HCT116 (cell line): ENCODE results near the gene APBA1. TPM values are rescaled to one million over a fixed set of nuclear protein-coding genes. Genes with fewer than 3 reads are reported as not detected.

ENCODE experiments used
- ATAC-seq: fragments of 200-7000 bp; cut with Tn5 transposase; 2 replicates; pipeline ENCODE4 v1.9.1; 2020; ENCODE audit warnings: mild to moderate bottlenecking, moderate library complexity
- BruUV-seq: library from RNA; stranded (reverse); fragments of 400-500 nt; replicated peaks from 2 replicates; lab custom pipeline; 2021; lab: Mats Ljungman, UMichigan
- CTCF ChIA-PET: fragments of 300-600 bp; sonication (Branson Sonifier 250); formaldehyde crosslinking; loops from one replicate; lab custom pipeline; 2021; ENCODE audit warnings: antibody characterized with exemption; lab: Charles Lee
- POLR2A ChIA-PET: fragments of 300-600, 350-600 bp; sonication (Branson Sonifier 250); formaldehyde crosslinking; loops from one replicate; lab custom pipeline; 2021; ENCODE audit warnings: antibody characterized with exemption; lab: Charles Lee
- RAD21 ChIA-PET, 2 experiments: fragments of 300-600 bp; sonication (Branson Sonifier 250); formaldehyde crosslinking; loops; one replicate each; lab custom pipeline; 2023; ENCODE audit warnings: low total read pairs in 2 of 2; ENCODE audit not compliant: uncharacterized antibody in 2 of 2, unreplicated experiment in 2 of 2, low non-redundant PET in 1 of 2; lab: Charles Lee
- DNase-seq: peaks from one replicate; pipeline ENCODE4 v3.0.0-alpha.2; 2010; ENCODE audit warnings: low read depth, low spot score
- H2AFZ ChIP-seq: fragments of 200-600 bp; shearing (Covaris generic), sonication (generic); 2 replicates; pipeline ENCODE4 v1.6.1; 2017; ENCODE audit warnings: low read depth, mixed run types, mixed read lengths, antibody characterized with exemption, low read length; ENCODE audit not compliant: poor library complexity, severe bottlenecking
- H3K27ac ChIP-seq: 2 replicates; pipeline ENCODE4 v1.5.1; 2012; ENCODE audit warnings: low read depth, low read length
- H3K27me3 ChIP-seq: fragments of 200-600 bp; sonication (generic); 2 replicates; pipeline ENCODE4 v1.6.1; 2016; ENCODE audit warnings: mixed run types, low read length, mixed read lengths; ENCODE audit not compliant: insufficient read depth
- H3K36me3 ChIP-seq, 2 experiments: fragments of 200-500 bp in 1 of 2; fragments of 200-600 bp in 1 of 2; sonication (Bioruptor generic) in 1 of 2; sonication (generic) in 1 of 2; 2 replicates each; pipeline versions ENCODE4 v1.5.1 to v1.6.1; 2014 to 2016; ENCODE audit warnings: low read length in 2 of 2, inconsistent platforms in 1 of 2, mixed read lengths in 1 of 2, mixed run types in 1 of 2; ENCODE audit not compliant: insufficient read depth in 2 of 2, control insufficient read depth in 1 of 2
- H3K4me1 ChIP-seq, 2 experiments: fragments of 200-600 bp in 1 of 2; sonication (generic) in 1 of 2; 2 replicates each; pipeline versions ENCODE4 v1.5.1 to v1.6.1; 2012 to 2017; ENCODE audit warnings: low read length in 2 of 2, inconsistent platforms in 1 of 2, mild to moderate bottlenecking in 1 of 2, mixed read lengths in 1 of 2, mixed run types in 1 of 2, moderate library complexity in 1 of 2; ENCODE audit not compliant: insufficient read depth in 2 of 2, control insufficient read depth in 1 of 2
- H3K4me2 ChIP-seq: fragments of 200-600 bp; sonication (generic); 2 replicates; pipeline ENCODE4 v1.6.1; 2017; ENCODE audit warnings: mixed run types, low read length, mixed read lengths
- H3K4me3 ChIP-seq, 2 experiments: fragments of 200-600 bp in 1 of 2; sonication (generic) in 1 of 2; replicated peaks in 1 of 2; 2 replicates each; pipeline ENCODE4 v1.5.1; 2011 to 2016; ENCODE audit warnings: low read length in 2 of 2, control low read depth in 1 of 2, low read depth in 1 of 2, mild to moderate bottlenecking in 1 of 2, mixed read lengths in 1 of 2, mixed run types in 1 of 2
- H3K79me2 ChIP-seq: fragments of 200-600 bp; sonication (generic); 2 replicates; pipeline ENCODE4 v1.6.1; 2017; ENCODE audit warnings: mild to moderate bottlenecking, mixed run types, low read length, moderate library complexity, mixed read lengths; ENCODE audit not compliant: insufficient read depth
- H3K9ac ChIP-seq: fragments of 200-600 bp; sonication (generic); 2 replicates; pipeline ENCODE4 v1.6.1; 2016; ENCODE audit warnings: low read length, mixed read lengths
- H3K9me2 ChIP-seq: fragments of 200-600 bp; sonication (generic), shearing (Covaris generic); 2 replicates; pipeline ENCODE4 v1.6.1; 2017; ENCODE audit warnings: mixed run types, mild to moderate bottlenecking, moderate library complexity; ENCODE audit not compliant: insufficient read depth
- H3K9me3 ChIP-seq, 2 experiments: fragments of 200-500 bp in 1 of 2; fragments of 200-600 bp in 1 of 2; sonication (Bioruptor generic) in 1 of 2; sonication (generic) in 1 of 2; 2 replicates each; pipeline ENCODE4 v1.6.1; 2014 to 2017; ENCODE audit warnings: low read length in 2 of 2, mixed read lengths in 2 of 2, inconsistent platforms in 1 of 2, low read depth in 1 of 2, mild to moderate bottlenecking in 1 of 2, mixed run types in 1 of 2, moderate library complexity in 1 of 2; ENCODE audit not compliant: control insufficient read depth in 1 of 2, insufficient read depth in 1 of 2
- H4K20me1 ChIP-seq: fragments of 200-600 bp; sonication (generic), shearing (Covaris generic); 2 replicates; pipeline ENCODE4 v1.6.1; 2017; ENCODE audit warnings: mixed run types, mild to moderate bottlenecking, moderate library complexity; ENCODE audit not compliant: insufficient read depth
- CBX3 ChIP-seq: IDR thresholded peaks from 2 replicates; pipeline ENCODE4 v1.6.1; 2012; ENCODE audit warnings: low read depth
- EGR1 ChIP-seq: IDR thresholded peaks from 2 replicates; pipeline ENCODE4 v1.6.1; 2012; ENCODE audit warnings: low read depth
- EZH2 ChIP-seq: fragments of 200-600 bp; sonication (generic); IDR thresholded peaks from 2 replicates; pipeline ENCODE4 v1.6.1; 2017; ENCODE audit warnings: antibody characterized with exemption, mixed run types
- POLR2A ChIP-seq: IDR thresholded peaks from 2 replicates; pipeline ENCODE4 v1.7.0; 2011; ENCODE audit warnings: borderline replicate concordance; ENCODE audit not compliant: insufficient read depth, insufficient read length; ENCODE audit errors: extremely low read depth
- POLR2AphosphoS5 ChIP-seq: IDR thresholded peaks from 2 replicates; pipeline ENCODE4 v1.6.1; 2011; ENCODE audit warnings: mild to moderate bottlenecking, low read depth, low read length, moderate library complexity
- SIN3A ChIP-seq: IDR thresholded peaks from 2 replicates; pipeline ENCODE4 v1.6.1; 2012; ENCODE audit warnings: low read depth
- SP1 ChIP-seq: IDR thresholded peaks from 2 replicates; pipeline ENCODE4 v1.6.1; 2012; ENCODE audit warnings: low read depth
- SRF ChIP-seq: IDR thresholded peaks from 2 replicates; pipeline ENCODE4 v1.6.1; 2012; ENCODE audit warnings: low read depth
- YY1 ChIP-seq: IDR thresholded peaks from 2 replicates; pipeline ENCODE4 v1.6.1; 2011; ENCODE audit warnings: low read length, low read depth, moderate library complexity, mild to moderate bottlenecking; ENCODE audit not compliant: insufficient replicate concordance; ENCODE audit errors: extremely low read depth
- intact Hi-C: fragments of 100-400 bp; cut with micrococcal nuclease; formaldehyde crosslinking; loops from 2 replicates; pipeline ENCODE4 v1.10.0; 2022
- total RNA-seq: library from RNA; stranded (reverse); gene quantifications from one replicate; pipeline ENCODE4 v1.2.1, GENCODE V29; 2021; ENCODE audit not compliant: unreplicated experiment
- TF ChIP-seq, protein P1 (sequence below), 3 experiments: fragments of 200-600 bp in 1 of 3; sonication (generic) in 1 of 3; IDR thresholded peaks in 2 of 3; conservative IDR thresholded peaks in 1 of 3; 2 replicates each; pipeline ENCODE4 v1.5.1; 2012 to 2017; ENCODE audit warnings: low read depth in 2 of 3, low read length in 2 of 3, antibody characterized with exemption in 1 of 3, borderline replicate concordance in 1 of 3, control low read depth in 1 of 3, mild to moderate bottlenecking in 1 of 3, mixed read lengths in 1 of 3, mixed run types in 1 of 3, moderate library complexity in 1 of 3; ENCODE audit not compliant: insufficient read depth in 1 of 3

Gene APBA1
- total RNA-seq, 1 experiment from 2014 or later: 0.20 TPM

DNA sequence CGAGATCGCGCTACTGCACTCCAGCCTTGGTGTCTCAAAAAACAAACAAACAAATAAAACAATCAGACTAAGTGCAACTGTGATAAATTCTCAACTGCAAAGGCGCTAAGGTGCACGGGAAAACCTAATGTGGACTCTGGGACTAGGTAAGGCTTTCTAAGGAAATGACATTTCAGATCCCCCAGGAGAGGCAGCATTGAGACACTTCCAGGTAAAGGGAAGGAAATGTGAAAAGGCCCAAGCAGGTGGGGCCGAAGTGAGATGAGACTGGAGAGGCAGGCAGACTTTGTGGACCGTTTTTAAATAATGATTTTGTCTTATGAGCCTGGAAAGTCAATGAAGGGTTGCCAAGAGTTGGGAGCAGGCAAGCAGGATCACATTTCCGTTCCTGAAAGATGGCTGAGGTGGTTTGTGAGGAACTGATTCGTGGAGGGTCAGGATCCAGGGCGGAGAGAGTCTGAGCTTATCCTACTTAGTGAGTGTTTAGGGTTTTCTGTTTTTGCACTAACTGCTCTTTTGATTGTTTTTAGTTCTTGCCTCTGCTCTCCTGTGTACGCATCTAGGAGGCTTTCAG, 2.0 kb upstream of the APBA1 start:
- RAD21 ChIA-PET: interaction anchor here in 1 of 2 experiments (1.4 to 1.9 kb wide), 2 partner anchors 246 to 257 kb away, joined by 3 to 5 read pairs; no protein-coding TSS in a partner anchor
- POLR2A ChIA-PET: no interaction called here
- Histone ChIP-seq H3K9me3 (no peaks in the 10 kb centered on the region), H3K27me3 (no peaks in the 10 kb centered on the region; the same call in 1 of the 2 replicates), H3K27ac (no peak overlapping the region), H3K79me2 (no peaks in the 10 kb centered on the region), H3K4me3 (no peak overlapping the region), H3K9ac (no peak overlapping the region), H3K9me2 (no peaks in the 10 kb centered on the region), H4K20me1 (no peaks in the 10 kb centered on the region), H3K4me2 (no peak overlapping the region), H3K36me3 (no peaks in the 10 kb centered on the region), H3K4me1 (peaks cover 3 to 14% of the 10 kb centered on the region in 2 experiments; a peak in 3 of 4 replicates), H2AFZ (peak overlapping the region; percentile 65)
- ATAC-seq (peak; percentile 20; the same call in 1 of the 2 replicates), DNase-seq (peak; percentile 16)
- no peak for TF ChIP-seq EGR1
- TF ChIP-seq, protein P1, sequence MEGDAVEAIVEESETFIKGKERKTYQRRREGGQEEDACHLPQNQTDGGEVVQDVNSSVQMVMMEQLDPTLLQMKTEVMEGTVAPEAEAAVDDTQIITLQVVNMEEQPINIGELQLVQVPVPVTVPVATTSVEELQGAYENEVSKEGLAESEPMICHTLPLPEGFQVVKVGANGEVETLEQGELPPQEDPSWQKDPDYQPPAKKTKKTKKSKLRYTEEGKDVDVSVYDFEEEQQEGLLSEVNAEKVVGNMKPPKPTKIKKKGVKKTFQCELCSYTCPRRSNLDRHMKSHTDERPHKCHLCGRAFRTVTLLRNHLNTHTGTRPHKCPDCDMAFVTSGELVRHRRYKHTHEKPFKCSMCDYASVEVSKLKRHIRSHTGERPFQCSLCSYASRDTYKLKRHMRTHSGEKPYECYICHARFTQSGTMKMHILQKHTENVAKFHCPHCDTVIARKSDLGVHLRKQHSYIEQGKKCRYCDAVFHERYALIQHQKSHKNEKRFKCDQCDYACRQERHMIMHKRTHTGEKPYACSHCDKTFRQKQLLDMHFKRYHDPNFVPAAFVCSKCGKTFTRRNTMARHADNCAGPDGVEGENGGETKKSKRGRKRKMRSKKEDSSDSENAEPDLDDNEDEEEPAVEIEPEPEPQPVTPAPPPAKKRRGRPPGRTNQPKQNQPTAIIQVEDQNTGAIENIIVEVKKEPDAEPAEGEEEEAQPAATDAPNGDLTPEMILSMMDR (IDR thresholded peaks at IDR 0.05 in 2 of 3, conservative IDR thresholded peaks at IDR 0.05 in 1 of 3; ENCODE audit: borderline replicate concordance in 1 of 3, insufficient read depth in 1 of 3, low read depth in 2 of 3, low read length in 2 of 3): peak in 1 of 3 experiments; percentile 39; a peak in 3 of 6 replicates
- CTCF ChIA-PET: interaction anchor here (0.6 to 3.0 kb wide), 6 partner anchors 16 to 439 kb away, joined by 3 to 12 read pairs (median 5); no protein-coding TSS in a partner anchor
- no TSS peak for BruUV-seq
- intact Hi-C loops: loop anchor here (5.0 kb wide), 4 partner anchors 83 to 258 kb away; no protein-coding TSS in a partner anchor

DNA sequence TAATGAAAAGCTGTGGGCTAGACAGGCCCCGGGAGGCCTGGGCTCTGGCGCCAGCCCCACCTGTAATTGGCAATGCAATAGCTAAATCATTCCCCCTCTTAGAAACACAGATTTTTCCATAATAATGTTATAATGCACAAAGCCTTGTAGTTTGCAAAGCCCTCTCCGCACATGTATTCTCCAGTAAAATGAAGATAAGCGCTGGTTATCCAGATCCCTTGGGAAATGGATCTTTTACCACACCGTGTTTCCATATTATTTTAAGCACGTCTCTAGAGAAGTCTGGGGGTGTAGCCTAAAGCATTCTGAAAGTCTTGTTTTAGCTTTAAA, 1.1 kb upstream of the APBA1 start:
- POLR2A ChIA-PET: no interaction called here
- Histone ChIP-seq H3K9me2 (no peaks in the 10 kb centered on the region), H2AFZ (peak overlapping the region; percentile 95), H4K20me1 (no peaks in the 10 kb centered on the region), H3K79me2 (no peaks in the 10 kb centered on the region), H3K9me3 (no peaks in the 10 kb centered on the region), H3K4me2 (peak overlapping the region; percentile 90), H3K36me3 (no peaks in the 10 kb centered on the region), H3K27me3 (peaks cover 6% of the 10 kb centered on the region; the same call in 1 of the 2 replicates), H3K27ac (no peak overlapping the region; the same call in 1 of the 2 replicates), H3K4me3 (peak overlapping the region; percentile 47 to 55), H3K4me1 (peaks cover 3 to 14% of the 10 kb centered on the region in 2 experiments; a peak in 3 of 4 replicates), H3K9ac (peak overlapping the region; percentile 37)
- ATAC-seq (no peak), DNase-seq (no peak)
- intact Hi-C loops: loop anchor here (5.0 kb wide), 4 partner anchors 84 to 259 kb away; no protein-coding TSS in a partner anchor
- BruUV-seq: no TSS peak
- TF ChIP-seq POLR2AphosphoS5: no peak
- TF ChIP-seq YY1: no peak
- no peak for TF ChIP-seq SP1
- TF ChIP-seq EZH2: no peak
- no peak for TF ChIP-seq CBX3
- TF ChIP-seq SRF: no peak
- TF ChIP-seq SIN3A: no peak
- TF ChIP-seq POLR2A: no peak
- CTCF ChIA-PET: interaction anchor here (0.6 to 3.0 kb wide), 17 partner anchors 11 to 556 kb away, joined by 3 to 12 read pairs (median 4); no protein-coding TSS in a partner anchor
- RAD21 ChIA-PET: interaction anchor here in 1 of 2 experiments (1.4 to 1.9 kb wide), 2 partner anchors 246 to 258 kb away, joined by 3 to 5 read pairs; no protein-coding TSS in a partner anchor
